Retina (tissue), 1 donor: ENCODE data around the gene BHLHE40.

ENCODE experiments used
- DNase-seq: peaks from one replicate; pipeline ENCODE4 v3.0.0-alpha.2; 2016

BHLHE40 gene

GRCh38 chr3:5022187-5022965, 43.1 kb downstream of the BHLHE40 start:
- no peak for DNase-seq

- DNase-seq: no peak
Observed at GRCh38 chr3:5022966-5023776, 43.9 kb downstream of the BHLHE40 start.

GRCh38 chr3:5023777-5024346, 44.6 kb downstream of the BHLHE40 start:
- no peak for DNase-seq

GRCh38 chr3:5026046-5026362, 46.8 kb downstream of the BHLHE40 start:
- DNase-seq: no peak

- DNase-seq: no peak
Observed at GRCh38 chr3:5029715-5030114, 50.5 kb downstream of the BHLHE40 start.

GRCh38 chr3:5030152-5030551, 50.9 kb downstream of the BHLHE40 start:
- no peak for DNase-seq

GRCh38 chr3:5032844-5033243, 53.6 kb downstream of the BHLHE40 start:
- no peak for DNase-seq
